Mucosa of stomach (tissue), 1 donor: ENCODE data around the gene MMD.
"Not testable (repeated sequence)": the region's sequence is repeated elsewhere in the genome, so short reads cannot be mapped to it uniquely, and the experiment has no call there.

Experiments used
- H3K27me3 ChIP-seq: one replicate; pipeline ENCODE4 v1.7.0; 2013; ENCODE audit warnings: mild to moderate bottlenecking, low read length; ENCODE audit not compliant: control insufficient read depth, insufficient read depth
- H3K36me3 ChIP-seq: one replicate; pipeline ENCODE4 v1.7.0; 2013; ENCODE audit warnings: low read length; ENCODE audit not compliant: control insufficient read depth, insufficient read depth
- H3K4me1 ChIP-seq: one replicate; pipeline ENCODE4 v1.7.0; 2013; ENCODE audit warnings: mild to moderate bottlenecking, low read length; ENCODE audit not compliant: control insufficient read depth, insufficient read depth
- H3K4me3 ChIP-seq: one replicate; pipeline ENCODE4 v1.7.0; 2013; ENCODE audit warnings: low read length
- H3K9ac ChIP-seq: one replicate; pipeline ENCODE4 v1.7.0; 2013; ENCODE audit warnings: mild to moderate bottlenecking, low read length, moderate library complexity
- H3K9me3 ChIP-seq: one replicate; pipeline ENCODE4 v1.7.0; 2013; ENCODE audit warnings: mild to moderate bottlenecking, low read length, moderate library complexity; ENCODE audit not compliant: control insufficient read depth
- donor health status: Pancreatic carcinoma.

Gene MMD

DNA sequence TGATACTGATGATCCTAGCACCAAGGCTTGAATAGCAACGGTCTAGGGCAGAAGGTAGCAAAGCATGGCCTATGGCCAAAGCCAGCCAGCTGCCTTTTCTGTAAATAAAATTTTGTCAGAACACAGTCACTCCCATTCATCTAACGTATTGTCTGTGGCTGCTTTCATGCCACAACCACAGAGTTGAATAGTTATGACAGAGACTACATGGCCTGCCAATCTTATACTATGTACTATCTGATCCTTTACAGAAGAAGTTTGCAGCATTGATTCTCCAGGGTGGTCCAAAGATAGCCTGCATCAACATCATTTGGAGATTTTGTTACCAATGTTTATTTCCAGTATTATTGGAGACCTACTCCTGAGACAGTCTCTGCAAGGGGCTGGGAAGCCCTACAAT, 19.9 kb upstream of the MMD start:
- no peaks in the 10 kb centered on the region for H3K27me3 ChIP-seq
- H3K4me1 ChIP-seq: no peaks in the 10 kb centered on the region
- H3K36me3 ChIP-seq: no peaks in the 10 kb centered on the region
- H3K9me3 ChIP-seq: no peaks in the 10 kb centered on the region
- H3K9ac ChIP-seq: no peak overlapping the region
- no peak overlapping the region for H3K4me3 ChIP-seq

DNA sequence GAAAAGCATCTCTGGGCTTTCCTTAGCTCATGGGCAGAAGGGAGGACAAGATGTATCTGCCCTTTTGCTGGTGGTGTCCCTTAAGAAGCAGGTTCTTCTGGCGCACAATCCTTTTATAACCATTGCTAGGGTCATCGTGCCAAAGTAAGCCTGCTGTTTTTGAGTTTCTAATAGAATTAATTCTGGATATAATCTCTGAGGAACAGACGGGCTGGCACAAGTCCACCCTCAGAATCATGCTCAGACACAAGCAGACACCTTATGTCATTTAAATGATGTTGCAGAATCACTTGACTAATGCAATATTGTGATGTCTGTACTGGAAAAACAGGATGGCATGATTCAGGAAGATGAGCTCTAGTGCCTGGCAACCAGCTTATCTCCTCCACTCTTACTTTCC, 18.8 kb upstream of the MMD start:
- Histone ChIP-seq H3K36me3 (no peaks in the 10 kb centered on the region), H3K27me3 (no peaks in the 10 kb centered on the region), H3K4me3 (no peak overlapping the region), H3K4me1 (no peaks in the 10 kb centered on the region), H3K9ac (no peak overlapping the region), H3K9me3 (no peaks in the 10 kb centered on the region)

DNA sequence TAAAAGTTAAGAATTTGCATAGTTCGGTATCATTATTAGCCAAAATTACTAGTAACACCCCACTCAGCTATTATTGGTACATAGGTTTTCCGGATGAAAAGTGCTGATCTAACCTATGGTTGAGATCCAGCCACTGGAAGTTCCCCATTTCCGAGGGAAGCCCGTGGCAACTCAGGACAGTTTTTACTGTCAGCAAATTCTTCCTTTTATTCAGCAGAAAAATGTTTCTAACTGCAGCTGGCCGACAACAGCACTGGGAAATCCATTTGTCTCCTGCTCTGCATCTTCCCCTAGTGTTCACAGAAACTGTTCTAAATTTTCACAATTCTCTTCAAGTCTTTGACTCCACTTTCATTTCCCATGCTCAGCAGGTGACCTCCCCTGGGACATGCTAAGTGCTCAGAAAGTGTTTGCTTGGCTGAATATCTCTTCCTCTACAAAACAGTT, 15.5 kb upstream of the MMD start:
- no peaks in the 10 kb centered on the region for H3K9me3 ChIP-seq

DNA sequence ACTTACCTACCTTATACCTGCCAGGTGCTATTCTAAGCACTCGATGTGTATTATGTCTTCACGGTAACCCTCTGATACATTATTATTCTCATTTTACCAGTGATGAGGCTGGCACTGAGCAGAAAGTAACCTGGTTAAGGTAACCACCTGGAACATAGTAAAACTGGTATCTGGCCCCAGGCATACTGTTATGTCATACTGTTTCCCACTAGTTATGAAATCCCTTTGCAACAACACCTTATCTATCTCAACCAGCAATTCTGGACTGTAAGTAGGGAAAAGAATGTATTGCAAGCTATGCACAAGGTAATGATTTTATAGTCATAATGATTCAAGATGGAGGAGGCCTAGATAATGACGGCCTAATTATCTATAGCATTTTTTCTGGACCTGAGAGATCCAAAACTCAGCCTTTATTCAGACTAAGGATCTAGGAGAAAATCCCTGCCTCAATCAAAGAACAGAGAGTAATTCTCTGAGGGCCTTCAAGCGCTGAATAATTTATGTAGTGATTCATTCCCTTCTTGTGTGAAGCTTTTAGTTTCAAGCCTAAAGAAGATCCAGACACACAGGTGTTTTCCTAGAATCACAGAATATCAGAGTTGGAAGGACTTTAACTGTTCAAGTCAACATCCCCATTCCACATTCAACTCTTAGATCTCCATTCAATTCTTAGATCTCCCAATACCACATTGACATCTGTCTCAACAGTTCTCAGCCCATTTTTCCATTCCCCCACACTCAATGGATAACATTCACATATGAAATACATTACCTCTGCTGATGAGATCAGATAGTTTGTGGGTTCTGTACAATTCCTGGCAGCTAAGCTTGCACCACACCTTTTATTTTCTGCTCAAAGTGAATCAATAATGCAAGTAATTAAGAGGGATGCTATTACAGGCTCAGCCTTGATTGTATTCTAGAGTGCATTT, 14.9 kb upstream of the MMD start:
- Histone ChIP-seq H3K9me3 (no peaks in the 10 kb centered on the region), H3K4me1 (peaks cover 16% of the 10 kb centered on the region), H3K4me3 (no peak overlapping the region), H3K27me3 (no peaks in the 10 kb centered on the region), H3K36me3 (no peaks in the 10 kb centered on the region), H3K9ac (no peak overlapping the region)

More for the DNA sequence above, 15.5 kb upstream of the MMD start:
- H3K27me3 ChIP-seq: no peaks in the 10 kb centered on the region
- H3K36me3 ChIP-seq: no peaks in the 10 kb centered on the region
- H3K9ac ChIP-seq: no peak overlapping the region
- peaks cover 16% of the 10 kb centered on the region for H3K4me1 ChIP-seq
- no peak overlapping the region for H3K4me3 ChIP-seq

DNA sequence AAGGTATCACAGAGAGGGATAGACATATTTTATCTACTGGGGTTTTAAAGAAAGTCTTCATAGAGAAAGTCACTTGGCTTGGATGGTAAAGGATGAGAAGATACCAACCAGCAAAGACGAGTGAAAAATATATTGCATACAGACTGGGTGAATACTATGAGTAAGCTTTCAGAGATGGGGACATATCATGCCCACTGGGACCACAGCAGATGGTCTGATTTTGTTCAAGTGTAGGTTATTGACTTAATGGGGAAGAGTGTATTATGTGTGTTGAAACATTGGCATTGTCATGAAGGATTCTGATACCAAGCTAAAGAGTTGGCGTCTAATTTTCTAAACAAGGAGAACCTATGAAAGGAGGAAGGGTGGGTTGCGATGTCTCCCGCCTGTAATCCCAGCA, 13.8 kb upstream of the MMD start:
- Histone ChIP-seq H3K4me1 (peaks cover 22% of the 10 kb centered on the region), H3K4me3 (no peak overlapping the region), H3K36me3 (no peaks in the 10 kb centered on the region), H3K9ac (no peak overlapping the region), H3K9me3 (no peaks in the 10 kb centered on the region), H3K27me3 (no peaks in the 10 kb centered on the region)

DNA sequence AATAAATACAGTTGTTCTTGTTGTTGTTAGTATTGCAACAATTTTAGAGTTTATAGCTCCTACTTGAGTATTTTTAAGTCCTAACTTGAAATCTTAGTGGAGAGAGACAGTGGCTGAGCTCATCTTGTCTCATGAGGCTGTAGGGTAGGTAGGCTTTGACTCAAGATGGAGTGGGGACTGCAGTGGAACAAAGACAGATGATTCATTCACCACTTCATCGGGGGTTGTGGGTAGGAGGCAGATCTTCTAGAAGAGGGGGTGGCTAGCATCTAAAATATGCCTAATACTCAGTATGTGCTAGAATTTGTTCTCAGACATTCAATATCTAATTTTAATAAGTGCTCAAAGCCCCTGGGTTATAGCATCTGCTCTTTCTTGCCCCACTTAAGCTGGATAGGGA, 13.1 kb upstream of the MMD start:
- H3K27me3 ChIP-seq: no peaks in the 10 kb centered on the region
- H3K9me3 ChIP-seq: no peaks in the 10 kb centered on the region
- peaks cover 22% of the 10 kb centered on the region for H3K4me1 ChIP-seq
- H3K4me3 ChIP-seq: no peak overlapping the region
- no peak overlapping the region for H3K9ac ChIP-seq
- no peaks in the 10 kb centered on the region for H3K36me3 ChIP-seq

DNA sequence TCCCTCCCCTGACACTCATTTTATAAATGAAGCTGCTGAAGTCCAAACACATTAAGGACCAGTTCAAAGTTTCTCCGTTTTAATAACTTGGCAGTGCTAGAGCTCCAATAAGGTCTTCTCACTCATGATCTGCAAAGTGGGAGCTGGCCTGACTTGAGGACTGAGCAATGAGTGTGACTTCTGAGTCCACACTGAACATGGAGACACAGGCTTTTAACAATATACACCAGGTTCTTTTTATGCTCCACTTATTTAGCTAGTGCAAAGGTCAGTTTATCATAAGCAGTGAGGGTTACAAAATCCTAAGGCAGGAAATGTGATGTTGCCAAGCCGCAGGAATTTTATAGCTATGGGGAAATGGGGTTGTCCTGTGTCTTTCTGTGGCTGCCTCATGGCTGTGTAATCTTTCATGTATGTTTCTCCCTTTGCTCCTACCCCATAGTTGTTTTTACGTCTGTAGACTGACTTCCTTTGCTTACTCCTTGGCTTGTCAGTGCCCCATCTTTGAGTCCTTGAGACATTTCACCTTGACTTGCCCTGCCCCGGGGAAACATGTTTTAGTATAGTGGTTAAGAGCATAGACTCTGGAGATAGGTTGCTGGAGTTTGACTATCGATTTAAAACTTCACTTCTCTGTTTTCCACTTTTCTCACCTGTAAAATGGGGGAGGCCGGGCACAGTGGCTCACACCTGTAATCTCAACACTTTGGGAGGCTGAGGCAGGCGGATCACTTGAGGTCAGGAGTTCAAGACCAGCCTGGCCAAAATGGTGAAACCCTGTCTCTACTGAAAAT, 12.2 kb upstream of the MMD start:
- Histone ChIP-seq H3K4me1 (peaks cover 22% of the 10 kb centered on the region), H3K4me3 (no peak overlapping the region)

DNA sequence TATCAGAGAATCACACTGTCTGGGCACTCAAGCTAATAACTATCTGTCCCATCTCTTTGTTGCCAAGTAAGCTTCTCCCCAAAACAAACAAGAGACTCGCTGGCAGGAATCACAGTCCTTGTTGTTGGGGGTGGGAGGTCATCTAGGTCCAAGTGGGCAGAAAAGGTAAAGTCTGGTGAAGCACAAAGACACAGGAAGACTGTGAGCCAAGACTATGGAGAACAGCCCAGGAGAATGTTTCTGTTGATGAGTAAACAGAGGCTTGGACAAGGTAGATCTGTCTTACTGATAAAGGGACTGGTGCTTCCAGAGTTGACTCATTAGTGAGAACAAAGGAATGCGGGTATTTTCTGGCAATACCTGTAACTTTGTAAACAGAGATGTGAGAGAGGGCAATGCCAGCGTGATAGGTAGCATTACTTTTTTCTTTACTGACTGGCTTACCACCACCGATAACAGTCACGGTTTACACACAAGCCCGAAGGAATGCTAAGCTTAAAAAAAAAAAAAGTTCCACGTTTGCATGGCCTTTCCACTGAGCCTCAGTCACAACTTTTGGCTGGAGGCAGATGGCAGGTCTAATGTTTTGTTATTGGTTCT, 11.5 kb upstream of the MMD start:
- Histone ChIP-seq H3K9ac (no peak overlapping the region), H3K4me3 (no peak overlapping the region), H3K4me1 (peaks cover 22% of the 10 kb centered on the region), H3K36me3 (no peaks in the 10 kb centered on the region), H3K9me3 (no peaks in the 10 kb centered on the region), H3K27me3 (no peaks in the 10 kb centered on the region)

More for the DNA sequence above, 12.2 kb upstream of the MMD start:
- H3K9ac ChIP-seq: no peak overlapping the region
- no peaks in the 10 kb centered on the region for H3K9me3 ChIP-seq
- no peaks in the 10 kb centered on the region for H3K27me3 ChIP-seq
- H3K36me3 ChIP-seq: no peaks in the 10 kb centered on the region

DNA sequence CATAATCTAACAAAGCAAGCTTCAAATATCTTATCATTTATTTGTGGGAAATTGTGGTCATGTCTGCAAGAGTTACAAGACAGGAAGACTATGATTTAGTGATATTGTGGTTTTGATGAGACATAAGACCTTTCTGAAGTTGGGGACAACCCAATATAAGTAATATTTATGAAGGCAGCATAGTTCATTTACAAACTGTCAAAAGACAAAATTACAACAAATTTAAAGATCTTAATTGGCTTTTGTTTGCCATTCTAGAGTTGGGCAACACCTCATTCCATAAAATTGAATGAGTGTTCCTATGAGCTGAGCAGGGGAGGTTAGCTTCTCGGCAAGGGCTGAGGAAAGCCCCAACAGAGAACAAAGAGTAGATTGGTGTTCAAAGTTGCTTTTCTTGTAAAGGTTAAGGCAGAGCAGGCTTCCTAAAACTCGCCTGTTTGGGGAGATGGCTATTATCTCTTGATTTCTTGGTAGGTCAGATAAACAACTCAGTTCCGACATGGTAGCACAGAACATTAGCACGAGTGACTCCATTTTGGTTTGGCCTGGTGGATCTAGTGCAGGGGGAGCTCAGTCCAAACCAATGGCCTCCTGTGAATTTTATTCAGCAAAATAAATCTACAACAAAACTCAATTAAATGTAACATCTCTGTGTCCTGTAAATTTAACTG, 10.9 kb upstream of the MMD start:
- peaks cover 22% of the 10 kb centered on the region for H3K4me1 ChIP-seq
- H3K27me3 ChIP-seq: no peaks in the 10 kb centered on the region
- no peak overlapping the region for H3K4me3 ChIP-seq
- no peaks in the 10 kb centered on the region for H3K36me3 ChIP-seq
- no peak overlapping the region for H3K9ac ChIP-seq
- H3K9me3 ChIP-seq: no peaks in the 10 kb centered on the region

DNA sequence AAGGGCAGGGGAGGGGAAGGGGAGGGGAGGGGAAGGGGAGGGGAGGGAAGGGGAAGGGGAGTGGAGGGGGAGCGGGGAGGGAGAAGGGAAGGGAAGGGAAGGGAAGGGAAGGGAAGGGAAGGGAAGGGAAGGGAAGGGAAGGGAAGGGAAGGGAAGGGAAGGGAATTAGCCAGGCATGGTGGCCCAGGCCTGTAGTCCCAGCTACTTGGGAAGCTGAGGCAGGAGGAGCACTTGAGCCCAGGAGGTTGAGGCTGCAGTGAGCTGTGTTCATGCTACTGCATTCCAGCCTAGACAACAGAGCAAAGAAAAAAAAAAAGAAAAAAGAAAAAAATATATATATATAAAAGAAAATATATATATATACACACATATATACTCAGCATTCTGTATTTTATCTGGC, 10.3 kb upstream of the MMD start:
- not testable (repeated sequence) for H3K4me3 ChIP-seq, H3K36me3 ChIP-seq

DNA sequence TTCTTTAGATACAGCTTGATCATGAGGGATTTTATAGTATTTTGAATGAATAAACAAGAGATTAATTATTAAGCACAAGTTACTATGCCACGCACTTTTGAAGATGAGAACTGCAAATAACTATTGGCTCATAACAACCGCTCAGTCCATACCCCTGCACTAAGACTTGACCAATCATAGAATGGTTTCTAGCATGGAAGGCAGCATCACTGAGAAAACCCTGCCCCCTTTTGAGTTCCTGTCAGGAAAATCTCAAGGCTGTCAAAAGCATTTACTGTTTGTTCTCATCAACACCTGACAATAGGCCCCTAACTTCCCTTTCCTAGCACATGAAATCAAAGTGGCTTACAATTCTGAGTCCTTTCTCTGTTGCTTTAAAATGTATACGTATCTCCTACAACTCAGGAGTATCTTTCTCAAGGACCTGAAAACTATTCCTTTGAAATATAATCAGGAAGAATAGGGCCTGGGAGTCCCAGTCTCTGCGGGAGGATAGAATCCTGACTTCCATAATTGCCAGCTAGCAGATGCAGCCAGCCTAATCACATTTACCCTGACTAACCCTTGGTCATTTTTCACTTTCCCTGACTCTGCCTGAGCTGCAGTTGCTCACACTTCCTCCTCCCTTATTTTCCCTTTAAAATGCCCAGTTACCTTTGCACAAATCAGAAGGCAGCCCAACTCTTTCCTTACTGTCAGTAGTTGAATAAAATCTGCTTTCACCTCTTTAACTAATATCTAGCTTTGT, 9.1 kb upstream of the MMD start:
- H3K27me3 ChIP-seq: no peaks in the 10 kb centered on the region
- no peak overlapping the region for H3K9ac ChIP-seq
- no peak overlapping the region for H3K4me3 ChIP-seq
- no peaks in the 10 kb centered on the region for H3K36me3 ChIP-seq
- H3K4me1 ChIP-seq: peaks cover 22% of the 10 kb centered on the region
- H3K9me3 ChIP-seq: no peaks in the 10 kb centered on the region

More for the DNA sequence above, 10.3 kb upstream of the MMD start:
- H3K27me3 ChIP-seq, H3K9ac ChIP-seq, H3K9me3 ChIP-seq: not testable (repeated sequence)
- peaks cover 22% of the 10 kb centered on the region for H3K4me1 ChIP-seq
